ENCODE data around the gene P4HA1. TPM values are rescaled to one million over a fixed set of nuclear protein-coding genes. Genes with fewer than 3 reads are reported as not detected.

Gene P4HA1
- total and polyA plus RNA-seq, 9 of the 15 experiments (the other 6 are each of a cell fraction or from before 2014, with no cell fraction given): 20.2 to 177 (median 28.6) TPM

- TF ChIP-seq ZNF644 (tag; IDR thresholded peaks at IDR 0.05; ENCODE audit: low read depth) (no peak), ZNF184 (CRISPR knock-in tag; IDR thresholded peaks at IDR 0.05) (no peak), ZNF395 (CRISPR knock-in tag; IDR thresholded peaks at IDR 0.05) (peak; percentile 78), HNRNPUL1 (IDR thresholded peaks at IDR 0.05; ENCODE audit: low read length) (no peak), CBX1 (IDR thresholded peaks at IDR 0.05; ENCODE audit: low read depth) (peak; percentile 25; the same call in 1 of the 2 replicates), TAF7 (tag; IDR thresholded peaks at IDR 0.05) (peak; percentile 68), ZBTB8A (IDR thresholded peaks at IDR 0.05; ENCODE audit: partially characterized antibody) (no peak), SMAD3 (CRISPR knock-in tag; conservative IDR thresholded peaks at IDR 0.05) (no peak), NFYB (IDR thresholded peaks at IDR 0.05; ENCODE audit: extremely low read depth, insufficient read length) (no peak), SMAD1 (IDR thresholded peaks at IDR 0.05; ENCODE audit: low read depth, low read length, partially characterized antibody) (peak; percentile 65), TRIM28 (IDR thresholded peaks at IDR 0.05) (no peak), BMI1 (IDR thresholded peaks at IDR 0.05; ENCODE audit: low read length) (peak; percentile 54; the same call in 1 of the 2 replicates), HDAC1 (IDR thresholded peaks at IDR 0.05) (peak in 1 of 2 experiments; percentile 95; a peak in 2 of 4 replicates), GTF2F1 (IDR thresholded peaks at IDR 0.05; ENCODE audit: low read depth, low read length) (peak; percentile 97), ZNF224 (CRISPR knock-in tag; IDR thresholded peaks at IDR 0.05) (peak; percentile 77; the same call in 1 of the 2 replicates), DMBX1 (CRISPR knock-in tag; IDR thresholded peaks at IDR 0.05; ENCODE audit: borderline replicate concordance) (0 out of 2 replicates have a peak, but pooled peaks have one; percentile 41), ZNF23 (CRISPR knock-in tag; IDR thresholded peaks at IDR 0.05) (no peak), NCOA2 (IDR thresholded peaks at IDR 0.05; ENCODE audit: partially characterized antibody in 2 of 2) (no peak), CLOCK (CRISPR knock-in tag; IDR thresholded peaks at IDR 0.05; ENCODE audit: borderline replicate concordance) (0 out of 2 replicates have a peak, but pooled peaks have one; percentile 30)
- TF ChIP-seq, protein P1, sequence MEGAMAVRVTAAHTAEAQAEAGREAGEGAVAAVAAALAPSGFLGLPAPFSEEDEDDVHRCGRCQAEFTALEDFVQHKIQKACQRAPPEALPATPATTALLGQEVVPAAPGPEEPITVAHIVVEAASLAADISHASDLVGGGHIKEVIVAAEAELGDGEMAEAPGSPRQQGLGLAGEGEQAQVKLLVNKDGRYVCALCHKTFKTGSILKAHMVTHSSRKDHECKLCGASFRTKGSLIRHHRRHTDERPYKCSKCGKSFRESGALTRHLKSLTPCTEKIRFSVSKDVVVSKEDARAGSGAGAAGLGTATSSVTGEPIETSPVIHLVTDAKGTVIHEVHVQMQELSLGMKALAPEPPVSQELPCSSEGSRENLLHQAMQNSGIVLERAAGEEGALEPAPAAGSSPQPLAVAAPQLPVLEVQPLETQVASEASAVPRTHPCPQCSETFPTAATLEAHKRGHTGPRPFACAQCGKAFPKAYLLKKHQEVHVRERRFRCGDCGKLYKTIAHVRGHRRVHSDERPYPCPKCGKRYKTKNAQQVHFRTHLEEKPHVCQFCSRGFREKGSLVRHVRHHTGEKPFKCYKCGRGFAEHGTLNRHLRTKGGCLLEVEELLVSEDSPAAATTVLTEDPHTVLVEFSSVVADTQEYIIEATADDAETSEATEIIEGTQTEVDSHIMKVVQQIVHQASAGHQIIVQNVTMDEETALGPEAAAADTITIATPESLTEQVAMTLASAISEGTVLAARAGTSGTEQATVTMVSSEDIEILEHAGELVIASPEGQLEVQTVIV (CRISPR knock-in tag; IDR thresholded peaks at IDR 0.05; ENCODE audit: borderline replicate concordance): no peak
- TF ChIP-seq, protein P2, sequence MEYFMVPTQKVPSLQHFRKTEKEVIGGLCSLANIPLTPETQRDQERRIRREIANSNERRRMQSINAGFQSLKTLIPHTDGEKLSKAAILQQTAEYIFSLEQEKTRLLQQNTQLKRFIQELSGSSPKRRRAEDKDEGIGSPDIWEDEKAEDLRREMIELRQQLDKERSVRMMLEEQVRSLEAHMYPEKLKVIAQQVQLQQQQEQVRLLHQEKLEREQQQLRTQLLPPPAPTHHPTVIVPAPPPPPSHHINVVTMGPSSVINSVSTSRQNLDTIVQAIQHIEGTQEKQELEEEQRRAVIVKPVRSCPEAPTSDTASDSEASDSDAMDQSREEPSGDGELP (CRISPR knock-in tag; IDR thresholded peaks at IDR 0.05; ENCODE audit: borderline replicate concordance): peak; percentile 86
Observed at GRCh38 chr10:73096449-73097304, at the start of gene P4HA1 (continued).
